GM18870 (cell line): ENCODE data around the gene METTL16.
"Not testable (repeated sequence)": the region's sequence is repeated elsewhere in the genome, so short reads cannot be mapped to it uniquely, and the experiment has no call there.

Experiments
- ATAC-seq: cut with Tn5 transposase; IDR thresholded peaks from one replicate; pipeline ENCODE4 v1.9.1; 2021; ENCODE audit warnings: moderate library complexity; ENCODE audit not compliant: unreplicated experiment

METTL16 gene, protein sequence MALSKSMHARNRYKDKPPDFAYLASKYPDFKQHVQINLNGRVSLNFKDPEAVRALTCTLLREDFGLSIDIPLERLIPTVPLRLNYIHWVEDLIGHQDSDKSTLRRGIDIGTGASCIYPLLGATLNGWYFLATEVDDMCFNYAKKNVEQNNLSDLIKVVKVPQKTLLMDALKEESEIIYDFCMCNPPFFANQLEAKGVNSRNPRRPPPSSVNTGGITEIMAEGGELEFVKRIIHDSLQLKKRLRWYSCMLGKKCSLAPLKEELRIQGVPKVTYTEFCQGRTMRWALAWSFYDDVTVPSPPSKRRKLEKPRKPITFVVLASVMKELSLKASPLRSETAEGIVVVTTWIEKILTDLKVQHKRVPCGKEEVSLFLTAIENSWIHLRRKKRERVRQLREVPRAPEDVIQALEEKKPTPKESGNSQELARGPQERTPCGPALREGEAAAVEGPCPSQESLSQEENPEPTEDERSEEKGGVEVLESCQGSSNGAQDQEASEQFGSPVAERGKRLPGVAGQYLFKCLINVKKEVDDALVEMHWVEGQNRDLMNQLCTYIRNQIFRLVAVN

DNA sequence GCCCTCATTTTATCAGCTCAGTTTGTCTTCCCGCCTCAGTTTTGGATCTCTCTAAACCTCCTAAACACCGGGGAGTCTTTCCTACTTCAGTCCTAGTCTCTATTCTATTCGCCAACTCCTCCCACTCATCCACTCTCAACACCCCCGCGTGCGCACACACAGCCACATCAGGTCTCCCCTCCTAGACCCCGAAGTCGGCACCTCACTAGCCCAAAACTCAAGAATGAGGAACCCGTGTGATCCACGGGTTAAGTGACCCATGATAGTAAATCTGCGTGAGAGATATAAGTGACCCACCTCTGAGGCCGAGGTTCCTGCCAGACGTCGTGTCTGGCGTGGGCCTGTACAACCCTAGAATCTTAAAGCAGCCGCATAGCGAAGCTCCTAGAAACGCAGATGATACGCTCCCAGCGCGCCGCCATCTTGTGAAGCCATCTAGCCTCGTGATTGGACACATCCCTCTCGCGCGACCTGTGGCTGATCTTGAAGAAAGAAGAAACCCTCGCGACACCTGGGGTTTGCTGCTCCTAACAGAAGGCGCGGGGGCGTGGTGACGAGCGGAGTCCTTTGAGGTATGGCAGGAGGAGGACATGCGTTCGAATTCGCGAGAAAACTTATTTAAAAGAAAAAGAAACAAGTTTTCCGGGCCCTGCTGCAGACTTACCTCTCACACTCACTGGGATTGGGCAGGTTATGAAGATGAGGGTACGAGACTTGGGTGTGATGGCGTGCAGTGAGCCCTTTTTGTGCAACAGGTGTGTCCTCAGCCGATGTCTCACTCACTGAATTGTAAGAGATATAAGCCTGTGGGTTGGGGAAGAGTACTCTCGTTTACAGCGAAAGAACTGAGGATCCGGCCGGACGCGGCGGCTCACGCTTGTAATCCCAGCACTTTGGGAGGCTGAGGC lies at the start of gene METTL16:
Gene METTL16 (minus strand): TSS at position 427 of the 908 bp plus-strand sequence. CDS start 9,557 bp downstream, outside the sequence.
- peak; percentile 88 for ATAC-seq

DNA sequence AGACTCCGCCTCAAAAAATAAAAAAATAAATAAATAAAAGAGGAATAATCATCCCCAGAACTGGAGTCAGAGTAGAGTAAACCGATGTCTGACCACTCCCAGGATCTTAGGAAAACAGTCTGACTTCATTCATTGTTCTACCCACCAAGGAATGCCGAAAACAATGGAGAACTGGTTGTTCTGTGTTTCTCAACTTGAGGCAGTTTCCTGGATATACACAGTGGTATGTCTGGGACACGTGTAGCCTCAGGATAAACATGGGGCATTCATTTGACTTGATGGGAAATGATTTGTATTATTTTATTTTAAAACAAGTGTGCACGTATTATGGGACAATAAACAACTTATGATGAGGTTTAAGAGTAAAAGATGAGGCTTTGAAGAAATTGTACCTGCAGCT lies 49.0 kb upstream of the METTL16 start:
- ATAC-seq: no peak

DNA sequence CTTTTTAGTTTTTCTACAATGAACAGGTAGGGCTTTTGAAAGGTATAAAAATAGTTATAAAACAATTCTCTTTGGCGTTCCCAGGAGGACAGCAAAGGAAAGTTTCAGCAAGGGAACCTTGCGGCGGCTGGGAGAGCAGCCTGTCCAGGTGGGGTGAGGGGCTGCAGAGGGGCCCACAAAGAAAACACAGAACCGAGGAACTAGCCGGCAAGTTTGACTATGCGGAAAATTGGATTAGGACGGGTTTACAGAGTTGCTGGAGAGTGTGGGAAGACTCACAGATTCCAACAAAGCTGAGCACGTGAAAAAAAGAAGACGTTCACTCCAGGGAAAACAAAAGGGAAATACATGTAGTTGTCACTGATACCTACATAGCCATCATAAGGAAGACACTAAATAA lies 40.2 kb upstream of the METTL16 start:
- no peak for ATAC-seq

DNA sequence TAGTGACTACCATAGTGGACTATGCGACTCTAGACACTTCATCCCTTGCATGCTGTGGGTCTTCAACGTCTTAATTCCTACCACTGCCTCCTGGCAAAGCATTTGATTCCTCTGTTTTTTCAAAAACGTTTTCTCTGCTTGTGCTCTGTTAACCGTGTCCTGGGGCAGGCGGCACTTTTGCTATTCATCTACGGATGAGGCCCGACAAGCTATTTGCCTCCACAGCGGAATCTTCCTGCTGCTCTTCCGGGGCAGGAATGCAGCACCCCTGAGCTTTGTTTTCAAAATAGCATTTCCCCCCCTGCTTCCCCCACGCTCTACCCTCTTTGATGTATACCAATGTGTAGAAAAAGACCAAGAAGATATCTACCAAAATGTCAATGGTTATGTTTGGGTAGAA lies 39.8 kb upstream of the METTL16 start:
- no peak for ATAC-seq

DNA sequence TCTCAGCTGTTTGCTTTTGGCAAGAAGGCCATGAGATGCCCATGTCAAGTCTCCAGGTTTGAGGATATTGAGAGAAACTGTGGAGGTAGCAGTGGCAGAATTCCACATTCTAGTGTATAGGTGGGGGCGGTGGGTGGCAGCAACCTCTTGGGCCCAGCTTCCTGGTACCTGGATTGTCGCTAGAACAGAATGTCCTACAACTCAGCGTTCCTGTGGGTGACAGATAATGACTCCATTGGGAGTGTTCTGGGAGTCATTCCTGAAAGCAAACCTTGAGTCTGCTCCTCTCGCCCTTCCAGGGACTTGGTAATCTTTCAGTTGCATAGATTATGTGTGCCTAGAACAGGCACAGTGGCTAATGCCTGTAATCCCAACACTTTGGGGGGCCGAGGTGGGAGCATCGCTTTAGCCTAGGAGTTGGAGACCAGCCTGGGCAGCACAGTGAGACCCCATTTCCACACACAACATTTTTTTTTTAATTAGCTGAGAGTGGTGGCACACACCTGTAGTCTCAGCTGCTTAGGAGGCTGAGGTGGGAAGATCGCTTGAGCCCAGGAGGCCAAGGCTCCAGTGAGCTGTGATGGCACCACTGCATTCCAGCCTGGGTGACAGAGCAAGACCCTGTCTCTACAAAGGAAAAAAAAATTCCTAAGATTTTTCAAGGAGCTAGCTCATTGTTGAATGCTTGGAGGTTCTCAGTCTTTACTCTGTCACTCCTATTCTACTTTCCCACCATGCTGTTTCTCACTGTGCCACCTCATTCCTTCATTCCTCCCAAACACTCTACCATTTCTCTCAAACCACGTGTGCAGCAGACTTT lies 37.9 kb upstream of the METTL16 start:
- no peak for ATAC-seq

DNA sequence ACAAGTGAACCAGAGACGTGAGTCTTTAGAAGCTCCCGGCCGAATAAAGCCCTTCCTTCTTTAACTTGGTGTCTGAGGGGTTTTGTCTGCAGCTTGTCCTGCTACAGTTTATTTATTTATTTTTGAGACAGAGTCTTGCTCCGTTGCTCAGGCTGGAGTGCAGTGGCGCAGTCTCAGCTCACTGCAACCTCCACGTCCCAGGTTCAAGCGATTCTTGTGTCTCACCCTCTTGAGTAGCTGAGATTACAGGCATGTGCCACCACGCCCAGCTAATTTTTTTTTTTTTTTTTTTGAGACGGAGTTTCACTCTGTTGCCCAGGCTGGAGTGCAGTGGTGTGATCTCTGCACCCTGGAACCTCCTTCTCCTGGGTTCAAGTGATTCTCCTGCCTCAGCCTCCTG lies 36.3 kb upstream of the METTL16 start:
- not testable (repeated sequence) for ATAC-seq

DNA sequence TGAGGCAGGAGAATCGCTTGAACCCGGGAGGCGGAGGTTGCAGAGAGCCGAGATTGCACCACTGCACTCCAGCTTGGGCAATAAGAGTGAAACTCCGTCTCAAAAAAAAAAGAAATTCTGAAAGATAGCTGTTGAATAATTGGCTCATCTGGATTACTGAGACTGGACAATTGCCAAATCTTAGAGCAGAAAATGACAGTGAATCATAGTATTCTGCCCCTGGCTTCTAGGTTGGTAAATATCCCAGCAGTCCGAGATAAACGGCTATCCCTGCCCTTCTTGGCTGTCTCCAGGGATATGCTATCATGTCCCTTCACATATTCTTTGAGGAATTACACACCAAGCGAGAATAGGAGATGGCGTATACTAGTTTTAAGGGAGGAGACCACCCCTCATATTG lies 35.5 kb upstream of the METTL16 start:
- no peak for ATAC-seq

DNA sequence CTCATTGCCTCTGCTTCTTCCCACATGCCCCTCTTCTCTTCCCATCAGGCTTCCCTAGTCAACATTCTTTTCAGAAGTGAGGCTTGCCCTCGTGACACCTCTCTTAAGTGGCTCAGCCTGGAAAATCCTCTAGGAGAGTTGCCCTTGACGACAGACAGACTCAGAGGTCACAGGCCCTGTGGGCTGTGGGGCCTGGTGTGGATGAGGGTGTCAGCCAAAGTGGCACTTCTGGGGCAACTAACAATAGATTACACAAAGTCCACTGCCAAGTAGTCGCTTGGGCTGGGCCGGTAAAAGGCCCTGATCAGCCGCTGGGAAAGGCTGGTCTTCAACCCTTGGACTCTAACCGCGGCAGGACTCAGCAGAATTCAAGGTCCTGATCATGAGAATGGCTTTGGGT lies 33.7 kb upstream of the METTL16 start:
- no peak for ATAC-seq

DNA sequence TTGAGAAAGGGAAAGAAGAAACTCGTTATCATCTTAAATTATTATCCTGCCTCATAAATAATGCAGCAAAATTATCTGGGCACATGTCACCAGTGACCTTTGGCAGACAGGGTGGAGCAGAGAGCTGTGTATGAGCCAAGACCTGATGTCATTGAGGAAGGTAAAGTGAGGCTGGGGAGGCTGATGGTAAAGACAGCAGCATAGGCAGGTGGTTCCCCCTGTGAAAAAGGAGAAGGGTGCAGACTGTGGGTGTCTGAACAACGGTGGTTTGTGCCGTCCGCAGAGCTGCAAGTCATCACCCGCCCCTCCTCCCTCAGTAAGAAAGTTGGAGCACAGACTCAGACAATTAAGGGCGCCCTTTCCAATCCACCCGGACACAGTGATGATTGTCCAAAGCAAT lies 30.8 kb upstream of the METTL16 start:
- no peak for ATAC-seq

DNA sequence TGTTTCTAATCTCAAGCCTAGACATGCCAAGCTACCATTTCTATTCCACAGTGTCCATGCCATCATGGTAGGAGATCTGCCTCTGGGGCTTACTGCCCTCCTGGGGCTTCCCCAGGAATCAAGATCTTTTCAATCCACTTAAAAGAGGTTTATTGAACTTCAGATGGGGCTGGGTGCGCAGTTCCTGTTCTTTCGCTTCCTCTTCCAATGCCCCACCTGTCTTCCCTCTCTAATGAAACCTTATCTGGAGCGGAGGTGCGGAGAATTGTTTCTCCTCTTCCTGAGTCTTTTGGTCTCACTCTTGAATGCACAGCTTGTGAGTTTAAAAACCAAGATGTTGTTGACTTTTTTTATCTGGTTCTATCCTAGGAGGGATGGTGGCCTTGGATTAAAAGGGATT lies 30.4 kb upstream of the METTL16 start:
- no peak for ATAC-seq

DNA sequence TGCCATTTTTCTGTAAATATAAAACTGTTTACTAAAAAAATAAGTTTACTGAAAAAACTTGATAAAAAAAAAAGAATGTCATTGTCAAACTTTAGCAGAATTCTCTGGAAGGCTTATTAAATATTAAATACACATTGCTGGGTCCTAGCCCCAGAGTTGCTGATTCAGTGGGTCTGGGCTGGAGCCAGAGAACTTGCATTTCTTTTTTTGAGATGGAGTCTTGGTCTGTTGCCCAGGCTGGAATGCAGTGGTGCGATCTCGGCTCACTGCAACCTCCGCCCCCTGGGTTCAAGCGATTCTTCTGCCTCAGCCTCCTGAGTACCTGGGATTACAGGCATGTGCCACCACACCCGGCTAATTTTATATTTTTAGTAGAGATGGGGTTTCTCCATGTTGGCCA lies 25.9 kb upstream of the METTL16 start:
- not testable (repeated sequence) for ATAC-seq

DNA sequence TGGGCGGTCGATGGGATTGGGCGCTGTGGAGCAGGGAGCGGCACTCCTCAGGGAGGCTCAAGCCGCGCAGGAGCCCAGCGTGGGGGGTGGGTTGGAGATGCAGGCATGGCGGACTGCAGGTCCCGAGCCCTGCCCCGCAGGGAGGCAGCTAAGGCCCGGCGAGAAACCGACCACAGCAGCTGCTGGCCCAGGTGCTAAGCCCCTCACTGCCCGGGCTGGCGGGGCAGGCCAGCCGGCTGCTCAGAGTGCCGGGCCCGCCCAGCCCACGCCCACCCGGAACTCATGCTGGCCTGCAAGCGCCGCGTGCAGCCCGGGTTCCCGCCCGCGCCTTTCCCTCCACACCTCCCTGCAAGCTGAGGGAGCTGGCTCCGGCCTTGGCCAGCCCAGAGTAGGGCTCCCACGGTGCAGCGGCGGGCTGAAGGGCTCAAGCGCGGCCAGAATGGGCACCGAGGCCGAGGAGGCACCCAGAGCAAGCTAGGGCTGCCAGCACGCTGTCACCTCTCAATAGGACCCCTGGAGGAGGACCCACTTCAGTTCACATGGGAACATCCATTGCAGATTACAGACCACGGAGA lies 20.5 kb upstream of the METTL16 start:
- ATAC-seq: no peak

DNA sequence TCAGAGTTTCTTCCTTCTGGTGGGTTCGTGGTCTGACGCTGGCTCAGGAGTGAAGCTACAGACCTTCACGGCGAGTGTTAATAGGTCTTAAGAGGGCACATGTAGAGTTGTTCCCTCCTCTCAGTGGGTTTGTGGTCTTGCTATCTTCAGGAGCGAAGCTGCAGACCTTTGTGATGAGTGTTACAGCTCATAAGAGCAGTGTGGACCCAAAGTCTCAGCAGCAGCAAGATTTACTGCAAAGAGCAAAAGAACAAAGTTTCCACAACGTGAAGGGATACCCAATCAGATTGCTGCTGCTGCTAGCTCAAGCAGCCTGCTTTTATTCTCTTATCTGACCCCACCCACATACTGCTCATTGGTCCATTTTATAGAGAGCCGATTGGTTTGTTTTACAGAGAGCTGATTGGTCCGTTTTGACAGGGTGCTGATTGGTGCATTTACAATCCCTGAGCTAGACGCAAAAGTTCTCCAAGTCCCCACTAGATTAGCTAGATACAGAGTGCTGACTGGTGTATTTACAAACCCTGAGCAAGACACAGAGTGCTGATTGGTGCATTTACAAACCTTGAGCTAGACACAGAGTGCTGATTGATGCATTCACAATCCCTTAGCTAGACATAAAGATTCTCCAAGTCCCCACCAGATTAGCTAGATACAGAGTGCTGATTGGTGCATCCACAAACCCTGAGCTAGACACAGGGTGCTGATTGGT lies 19.7 kb upstream of the METTL16 start:
- not testable (repeated sequence) for ATAC-seq

DNA sequence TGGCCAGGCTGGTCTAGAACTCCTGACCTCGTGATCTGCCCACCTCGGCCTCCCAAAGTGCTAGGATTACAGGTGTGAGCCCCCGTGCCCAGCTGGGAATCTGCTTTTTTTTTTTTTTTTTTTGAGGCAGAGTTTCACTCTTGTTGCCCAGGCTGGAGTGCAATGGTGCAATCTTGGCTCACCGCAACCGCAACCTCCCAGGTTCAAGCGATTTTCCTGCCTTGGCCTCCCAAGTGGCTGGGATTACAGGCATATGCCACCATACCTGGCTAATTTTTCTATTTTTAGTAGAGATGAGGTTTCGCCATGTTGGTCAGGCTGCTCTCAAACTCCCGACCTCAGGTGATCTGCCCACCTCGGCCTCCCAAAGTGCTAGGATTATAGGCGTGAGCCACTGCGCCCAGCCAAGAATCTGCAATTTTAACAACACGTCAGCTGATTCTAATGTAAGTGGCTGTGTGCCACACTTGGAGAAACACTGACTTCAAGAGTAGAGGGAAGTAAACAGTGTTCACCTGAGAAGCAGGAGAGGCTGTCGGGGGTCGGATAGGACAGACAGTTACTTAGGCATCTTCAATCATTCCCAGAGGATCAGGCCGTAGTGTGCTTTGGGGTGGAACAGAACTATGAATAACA lies 10.2 kb upstream of the METTL16 start:
- ATAC-seq: not testable (repeated sequence)

DNA sequence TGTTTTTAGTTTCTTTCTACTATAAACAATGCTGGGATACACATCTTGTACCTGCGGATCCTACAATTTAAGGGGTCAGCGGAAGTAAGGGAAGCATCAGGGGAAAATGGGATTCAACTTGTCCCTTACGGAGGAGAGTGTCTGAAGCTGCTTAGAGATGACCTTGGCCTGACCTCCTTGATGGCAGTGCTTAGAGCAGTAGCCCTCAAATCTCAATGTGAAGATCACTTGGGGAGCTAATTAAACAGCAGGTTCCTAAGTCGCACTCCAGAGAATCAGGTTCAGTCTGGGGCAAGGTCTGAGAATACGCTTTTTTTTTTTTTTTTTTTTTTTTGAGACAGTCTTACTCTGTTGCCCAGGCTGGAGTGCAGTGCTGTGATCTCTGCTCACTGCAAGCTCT lies 9.6 kb upstream of the METTL16 start:
- no peak for ATAC-seq

DNA sequence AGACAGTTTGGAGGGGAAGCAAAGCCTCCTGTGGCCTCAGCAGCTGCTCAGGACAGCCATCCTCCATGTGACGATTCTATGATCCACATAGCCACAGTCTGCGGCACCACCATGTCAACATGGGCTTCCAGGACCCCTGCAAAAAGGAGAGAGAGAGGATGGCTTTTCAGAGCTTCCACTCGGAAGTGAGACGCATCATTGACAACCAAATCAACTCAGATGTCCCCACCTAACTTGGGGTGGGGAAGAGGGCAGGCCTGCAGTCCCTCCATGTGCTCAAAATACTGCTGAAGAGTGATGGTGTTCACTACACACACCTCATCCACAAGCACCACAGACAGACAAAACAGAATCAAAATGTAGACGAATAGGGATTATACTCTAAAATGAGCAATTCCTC lies 5.9 kb upstream of the METTL16 start:
- ATAC-seq: no peak

DNA sequence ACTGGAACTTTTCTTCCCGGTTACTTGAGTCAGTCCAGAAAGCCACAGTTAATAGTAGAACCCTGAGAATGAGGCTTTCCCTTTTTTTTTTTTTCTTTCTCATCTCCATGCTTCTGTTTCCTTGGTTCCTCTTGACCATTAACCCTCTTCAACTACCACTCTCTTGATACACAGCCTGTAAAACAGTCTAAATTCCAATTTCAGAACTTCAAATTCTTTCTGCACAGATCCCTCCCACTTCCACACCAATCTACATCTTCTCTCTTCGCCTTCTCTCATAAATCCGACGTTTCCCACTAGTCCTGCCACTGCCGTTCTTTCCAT lies 588 bp downstream of the METTL16 start:
- no peak for ATAC-seq

DNA sequence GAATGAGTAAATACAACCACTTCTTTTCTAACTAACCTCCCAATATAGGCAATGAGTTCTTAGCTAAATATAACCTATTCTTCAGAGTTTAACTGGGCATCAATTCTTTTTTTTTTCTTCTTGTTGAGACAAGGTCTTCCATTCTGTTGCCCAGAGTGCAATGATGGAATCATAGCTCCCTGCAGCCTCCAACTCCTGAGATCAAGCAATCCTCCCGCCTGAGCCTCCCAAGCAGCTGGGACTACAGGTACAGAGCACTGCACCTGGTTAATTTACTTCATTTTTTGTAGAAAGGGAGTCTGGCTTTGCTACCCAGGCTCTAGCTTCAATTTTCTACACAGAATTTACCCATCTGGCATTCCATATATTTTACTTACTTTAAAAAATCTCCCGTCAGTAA lies 1.1 kb downstream of the METTL16 start:
- no peak for ATAC-seq

DNA sequence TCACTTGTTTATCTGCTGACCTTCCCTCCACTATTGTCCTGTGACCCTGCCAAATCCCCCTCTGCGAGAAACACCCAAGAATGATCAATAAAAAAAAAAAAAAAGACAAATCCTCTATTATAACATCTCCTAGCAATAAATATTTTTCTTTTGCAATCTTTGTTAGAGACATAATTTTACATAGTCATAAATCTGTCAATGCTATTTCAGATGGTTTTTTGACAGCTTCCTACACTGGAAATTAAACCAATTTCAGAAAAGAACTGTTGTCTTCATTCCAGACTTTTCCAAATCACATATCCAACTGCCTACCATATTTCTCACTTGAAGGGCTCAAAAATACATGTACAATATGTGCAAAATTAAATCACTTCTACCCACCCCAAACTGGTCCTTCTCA lies 3.7 kb downstream of the METTL16 start:
- no peak for ATAC-seq
